ENCODE data around the gene KDM4F.

Gene KDM4F

GRCh38 chr11:95091663-95092180 lies 42.5 kb downstream of the KDM4F start:
- no peak for DNase-seq (ENCODE audit: low spot score)

- DNase-seq (ENCODE audit: low spot score), result no peak
These were observed 43.5 kb downstream of the KDM4F start for GRCh38 chr11:95092549-95093324.

- no peak for DNase-seq (ENCODE audit: low spot score)
These were observed 44.3 kb downstream of the KDM4F start for GRCh38 chr11:95093548-95093947.

GRCh38 chr11:95095858-95096587 lies 46.8 kb downstream of the KDM4F start:
- DNase-seq (ENCODE audit: low spot score), result no peak

GRCh38 chr11:95097209-95097608 lies 48.0 kb downstream of the KDM4F start:
- no peak for DNase-seq (ENCODE audit: low spot score)

- no peak for DNase-seq (ENCODE audit: low spot score)
These were observed 49.6 kb downstream of the KDM4F start for GRCh38 chr11:95098826-95099225.

GRCh38 chr11:95100191-95100648 lies 51.0 kb downstream of the KDM4F start:
- DNase-seq (ENCODE audit: low spot score), result no peak

Measured in iPS-NIHi11 (cell line).